ENCODE data around the gene ST6GAL2. TPM values are rescaled to one million over a fixed set of nuclear protein-coding genes. Genes with fewer than 3 reads are reported as not detected.

ST6GAL2 gene
- total and polyA plus RNA-seq, 4 donors = 0.02 to 4.0 (median 0.55) TPM

- peaks cover 0 to 13% (median 0%) of the 10 kb centered on the region in 4 donors for H3K9me3 ChIP-seq (ENCODE audit: control insufficient read depth in 4 of 4, insufficient read depth in 3 of 4, low read length in 3 of 4)
- no peak overlapping the region for H3K4me3 ChIP-seq
- ATAC-seq (ENCODE audit: insufficient read depth, low FRiP score) (no peak), DNase-seq (no peak)
- no peak overlapping the region for H3K9ac ChIP-seq (ENCODE audit: insufficient read depth in 1 of 2, low read length in 2 of 2)
- no peak overlapping the region for H3K27ac ChIP-seq (ENCODE audit: low read depth in 1 of 2, low read length in 1 of 2)
- no peaks in the 10 kb centered on the region for H3K36me3 ChIP-seq (ENCODE audit: control insufficient read depth in 4 of 4, insufficient read depth in 4 of 4, low read length in 4 of 4)
- no peak for TF ChIP-seq CTCF (IDR thresholded peaks at IDR 0.05; ENCODE audit: control extremely low read depth, extremely low read depth)
- no peaks in the 10 kb centered on the region for H3K27me3 ChIP-seq (ENCODE audit: control insufficient read depth in 3 of 3, insufficient read depth in 3 of 3, low read length in 2 of 3)
- peaks cover 0 to 1% (median 0%) of the 10 kb centered on the region in 5 donors for H3K4me1 ChIP-seq (ENCODE audit: control insufficient read depth in 5 of 5, insufficient read depth in 5 of 5, low read length in 5 of 5)
- 86 to 89% methylated on average over 6 of the region's 6 CpGs for WGBS, 2 donors
Observed at GRCh38 chr2:106789185-106789584, 96.8 kb downstream of the ST6GAL2 start.

GRCh38 chr2:106782681-106783080 is 103.3 kb downstream of the ST6GAL2 start:
- Histone ChIP-seq H3K4me1 (ENCODE audit: control insufficient read depth in 5 of 5, insufficient read depth in 5 of 5, low read length in 5 of 5) (peaks cover 0 to 1% (median 0%) of the 10 kb centered on the region in 5 donors), H3K27me3 (ENCODE audit: control insufficient read depth in 3 of 3, insufficient read depth in 3 of 3, low read length in 2 of 3) (no peaks in the 10 kb centered on the region), H3K9me3 (ENCODE audit: control insufficient read depth in 4 of 4, insufficient read depth in 3 of 4, low read length in 3 of 4) (no peaks in the 10 kb centered on the region), H3K4me3 (no peak overlapping the region), H3K36me3 (ENCODE audit: control insufficient read depth in 4 of 4, insufficient read depth in 4 of 4, low read length in 4 of 4) (no peaks in the 10 kb centered on the region), H3K9ac (ENCODE audit: insufficient read depth in 1 of 2, low read length in 2 of 2) (no peak overlapping the region), H3K27ac (ENCODE audit: low read depth in 1 of 2, low read length in 1 of 2) (no peak overlapping the region)
- WGBS, 2 donors = 80 to 92% methylated on average over 3 of the region's 3 CpGs
- no peak for TF ChIP-seq CTCF (IDR thresholded peaks at IDR 0.05; ENCODE audit: control extremely low read depth, extremely low read depth)
- peak in 2 of 3 donors; percentile 50 to 53 for DNase-seq
- ATAC-seq (ENCODE audit: insufficient read depth, low FRiP score) = no peak

GRCh38 chr2:106781196-106781595 is 104.8 kb downstream of the ST6GAL2 start:
- no peak overlapping the region for H3K27ac ChIP-seq (ENCODE audit: low read depth in 1 of 2, low read length in 1 of 2)
- no peak overlapping the region for H3K4me3 ChIP-seq
- no peaks in the 10 kb centered on the region for H3K36me3 ChIP-seq (ENCODE audit: control insufficient read depth in 4 of 4, insufficient read depth in 4 of 4, low read length in 4 of 4)
- ATAC-seq (ENCODE audit: insufficient read depth, low FRiP score) = no peak
- H3K4me1 ChIP-seq (ENCODE audit: control insufficient read depth in 5 of 5, insufficient read depth in 5 of 5, low read length in 5 of 5) = peaks cover 0 to 1% (median 0%) of the 10 kb centered on the region in 5 donors
- no peak overlapping the region for H3K9ac ChIP-seq (ENCODE audit: insufficient read depth in 1 of 2, low read length in 2 of 2)
- H3K27me3 ChIP-seq (ENCODE audit: control insufficient read depth in 3 of 3, insufficient read depth in 3 of 3, low read length in 2 of 3) = no peaks in the 10 kb centered on the region
- no peak for TF ChIP-seq CTCF (IDR thresholded peaks at IDR 0.05; ENCODE audit: control extremely low read depth, extremely low read depth)
- 86% methylated on average over 3 of the region's 3 CpGs for WGBS, 2 donors
- no peak for DNase-seq
- H3K9me3 ChIP-seq (ENCODE audit: control insufficient read depth in 4 of 4, insufficient read depth in 3 of 4, low read length in 3 of 4) = no peaks in the 10 kb centered on the region

DNA sequence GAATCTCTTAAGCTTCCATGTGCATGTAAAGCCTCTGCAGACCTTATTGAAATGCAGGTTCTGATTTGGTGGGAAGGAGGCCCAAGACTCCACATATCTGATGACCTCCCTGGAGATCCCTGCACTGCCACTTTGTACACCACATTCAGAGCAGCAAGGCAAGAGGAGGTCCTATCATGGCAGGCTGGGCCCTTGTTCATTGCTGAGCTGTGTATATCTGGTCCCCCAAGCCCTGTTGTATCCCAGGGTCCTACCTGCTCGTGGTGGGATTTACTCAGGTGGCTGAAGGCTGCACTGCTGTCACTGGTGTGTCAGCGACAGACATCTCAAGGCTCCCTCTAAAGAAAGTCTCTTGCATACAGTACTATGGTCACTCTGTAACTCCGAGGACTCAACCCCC is 114.2 kb downstream of the ST6GAL2 start:
- ATAC-seq (ENCODE audit: insufficient read depth, low FRiP score) (no peak), DNase-seq (no peak)
- 85 to 94% methylated on average over 3 of the region's 3 CpGs for WGBS, 2 donors
- Histone ChIP-seq H3K9me3 (ENCODE audit: control insufficient read depth in 4 of 4, insufficient read depth in 3 of 4, low read length in 3 of 4) (peaks cover 0 to 2% (median 0%) of the 10 kb centered on the region in 4 donors), H3K27ac (ENCODE audit: low read depth in 1 of 2, low read length in 1 of 2) (no peak overlapping the region), H3K4me1 (ENCODE audit: control insufficient read depth in 5 of 5, insufficient read depth in 5 of 5, low read length in 5 of 5) (no peaks in the 10 kb centered on the region), H3K4me3 (no peak overlapping the region), H3K9ac (ENCODE audit: insufficient read depth in 1 of 2, low read length in 2 of 2) (no peak overlapping the region), H3K36me3 (ENCODE audit: control insufficient read depth in 4 of 4, insufficient read depth in 4 of 4, low read length in 4 of 4) (no peaks in the 10 kb centered on the region), H3K27me3 (ENCODE audit: control insufficient read depth in 3 of 3, insufficient read depth in 3 of 3, low read length in 2 of 3) (no peaks in the 10 kb centered on the region)
- no peak for TF ChIP-seq CTCF (IDR thresholded peaks at IDR 0.05; ENCODE audit: control extremely low read depth, extremely low read depth)
